ENCODE measurements around the gene LYPLA2. TPM values are rescaled to one million over a fixed set of nuclear protein-coding genes. Genes with fewer than 3 reads are reported as not detected.

The LYPLA2 gene
- polyA plus RNA-seq (2012; ENCODE audit: low read depth, missing spikeins) = 55.5 TPM

DNA sequence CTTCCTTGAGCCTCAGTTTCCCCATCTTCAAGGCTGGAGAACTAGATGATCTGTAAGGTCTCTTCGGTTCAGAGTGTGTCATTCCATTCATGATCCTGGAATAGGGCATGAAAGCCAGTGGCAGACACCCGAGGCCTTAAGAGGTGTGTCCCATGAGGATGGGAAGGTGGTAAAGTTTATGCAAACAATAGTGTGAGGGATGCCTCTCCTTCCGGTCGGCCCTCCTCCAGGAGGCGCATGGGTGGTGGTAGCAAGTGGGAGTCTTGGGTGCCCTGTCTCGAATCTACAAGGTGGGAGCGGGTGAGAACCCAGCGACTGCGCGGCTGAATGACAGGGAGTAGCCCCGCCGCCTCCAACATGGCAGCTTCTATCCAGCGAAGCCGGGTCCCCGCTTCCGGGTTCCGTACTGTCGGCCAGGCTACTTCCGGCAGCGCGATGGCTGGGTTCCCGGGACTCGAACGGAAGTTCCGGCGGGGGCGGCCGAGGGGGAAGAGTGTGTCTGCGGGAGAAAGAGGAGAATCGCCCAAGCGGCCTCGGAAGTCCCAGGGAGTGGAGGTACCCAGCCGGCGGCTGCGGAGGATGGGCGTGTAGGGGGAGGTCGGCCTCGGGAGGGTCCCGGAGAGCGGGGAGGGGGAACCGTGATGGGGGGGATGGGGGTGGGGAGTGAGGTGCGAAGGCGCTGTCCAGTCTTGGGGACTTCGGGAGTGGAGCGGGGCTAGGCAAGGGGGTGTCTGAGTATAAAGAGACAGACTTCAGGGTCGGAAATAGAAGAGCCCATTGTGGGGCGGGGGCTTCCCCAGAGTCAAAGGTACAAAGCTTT, at the start of gene LYPLA2:
LYPLA2 (plus strand) TSS at position 450 of the 820 bp plus-strand sequence. CDS start 1,538 bp downstream, outside the sequence.
- FAIRE-seq = peak; percentile 92

DNA sequence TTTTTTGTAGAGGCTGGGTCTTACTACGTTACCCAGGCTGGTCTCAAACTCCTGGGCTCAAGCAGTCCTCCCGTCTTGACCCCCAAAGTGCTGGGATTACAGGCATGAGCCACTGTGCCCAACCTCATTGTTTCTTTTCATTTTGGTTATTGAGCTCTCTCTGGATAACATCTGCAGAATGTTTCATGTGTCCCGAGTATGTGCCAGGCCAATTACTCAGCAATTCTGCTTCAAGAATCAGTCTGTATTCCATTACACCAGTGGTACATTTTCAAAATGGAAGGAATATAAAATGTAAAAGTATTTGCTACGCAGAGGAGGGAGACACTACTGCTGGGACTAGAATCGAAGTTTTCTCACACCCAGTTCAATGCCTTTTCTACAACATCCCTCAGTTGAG, 49.3 kb upstream of the LYPLA2 start:
- DNase-seq (ENCODE audit: insufficient read length, low spot score) (no peak), FAIRE-seq (no peak)
- TF ChIP-seq POLR2AphosphoS5 (IDR thresholded peaks at IDR 0.05; ENCODE audit: low read depth, low read length) (no peak), TAF1 (IDR thresholded peaks at IDR 0.05; ENCODE audit: low read depth, low read length) (no peak), SPI1 (IDR thresholded peaks at IDR 0.05; ENCODE audit: low read depth, low read length) (no peak), POU2F2 (IDR thresholded peaks at IDR 0.05; ENCODE audit: low read depth, low read length) (no peak), PAX5 (IDR thresholded peaks at IDR 0.05; ENCODE audit: insufficient read depth, low read length, severe bottlenecking) (no peak), POLR2A (IDR thresholded peaks at IDR 0.05; ENCODE audit: low read depth, low read length) (no peak)

More for the DNA sequence above, at the start of gene LYPLA2:
- TF ChIP-seq TAF1 (IDR thresholded peaks at IDR 0.05; ENCODE audit: low read depth, low read length) = peak; percentile 46; the same call in 1 of the 2 replicates
- TF ChIP-seq POLR2A (IDR thresholded peaks at IDR 0.05; ENCODE audit: low read depth, low read length) = peak; percentile 77
- no peak; the same call in 1 of the 2 replicates for TF ChIP-seq SPI1 (IDR thresholded peaks at IDR 0.05; ENCODE audit: low read depth, low read length)
- peak; percentile 9; the same call in 1 of the 2 replicates for TF ChIP-seq POU2F2 (IDR thresholded peaks at IDR 0.05; ENCODE audit: low read depth, low read length)
- peak; percentile 85 for TF ChIP-seq POLR2AphosphoS5 (IDR thresholded peaks at IDR 0.05; ENCODE audit: low read depth, low read length)
- no peak for TF ChIP-seq PAX5 (IDR thresholded peaks at IDR 0.05; ENCODE audit: insufficient read depth, low read length, severe bottlenecking)
- DNase-seq (ENCODE audit: insufficient read length, low spot score) = peak; percentile 92

DNA sequence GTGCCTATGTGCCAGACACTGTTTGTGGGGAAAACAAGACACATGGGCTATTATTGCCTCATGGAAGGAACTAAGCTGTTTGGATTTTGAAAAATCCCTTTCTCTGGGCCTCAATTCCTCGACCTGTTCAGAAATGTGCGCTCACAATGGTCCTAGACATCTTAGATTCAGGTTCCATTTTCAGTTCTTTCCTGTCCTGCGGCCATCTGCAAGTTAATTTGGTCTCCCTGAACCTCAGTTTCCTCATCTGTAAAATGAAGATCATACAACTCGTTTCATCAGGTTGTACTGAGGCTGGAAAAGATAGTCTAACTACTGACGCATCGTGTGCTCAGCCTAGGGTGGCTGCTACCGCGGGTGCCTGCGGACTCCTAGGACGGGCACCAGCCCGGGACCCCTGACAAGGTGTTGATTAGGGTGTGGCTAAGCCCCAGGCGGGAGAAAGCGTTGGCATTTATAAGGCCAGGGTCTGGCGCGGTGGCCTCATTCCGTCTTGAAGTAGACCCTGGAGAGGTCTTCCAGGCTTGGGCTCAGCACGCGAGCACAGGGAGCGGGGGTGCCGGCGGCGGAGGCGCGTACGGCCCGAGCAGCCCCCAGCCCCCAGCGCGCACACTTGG, 48.2 kb upstream of the LYPLA2 start:
- FAIRE-seq = no peak
- no peak for TF ChIP-seq PAX5 (IDR thresholded peaks at IDR 0.05; ENCODE audit: insufficient read depth, low read length, severe bottlenecking)
- no peak for TF ChIP-seq POLR2A (IDR thresholded peaks at IDR 0.05; ENCODE audit: low read depth, low read length)
- no peak for DNase-seq (ENCODE audit: insufficient read length, low spot score)

DNA sequence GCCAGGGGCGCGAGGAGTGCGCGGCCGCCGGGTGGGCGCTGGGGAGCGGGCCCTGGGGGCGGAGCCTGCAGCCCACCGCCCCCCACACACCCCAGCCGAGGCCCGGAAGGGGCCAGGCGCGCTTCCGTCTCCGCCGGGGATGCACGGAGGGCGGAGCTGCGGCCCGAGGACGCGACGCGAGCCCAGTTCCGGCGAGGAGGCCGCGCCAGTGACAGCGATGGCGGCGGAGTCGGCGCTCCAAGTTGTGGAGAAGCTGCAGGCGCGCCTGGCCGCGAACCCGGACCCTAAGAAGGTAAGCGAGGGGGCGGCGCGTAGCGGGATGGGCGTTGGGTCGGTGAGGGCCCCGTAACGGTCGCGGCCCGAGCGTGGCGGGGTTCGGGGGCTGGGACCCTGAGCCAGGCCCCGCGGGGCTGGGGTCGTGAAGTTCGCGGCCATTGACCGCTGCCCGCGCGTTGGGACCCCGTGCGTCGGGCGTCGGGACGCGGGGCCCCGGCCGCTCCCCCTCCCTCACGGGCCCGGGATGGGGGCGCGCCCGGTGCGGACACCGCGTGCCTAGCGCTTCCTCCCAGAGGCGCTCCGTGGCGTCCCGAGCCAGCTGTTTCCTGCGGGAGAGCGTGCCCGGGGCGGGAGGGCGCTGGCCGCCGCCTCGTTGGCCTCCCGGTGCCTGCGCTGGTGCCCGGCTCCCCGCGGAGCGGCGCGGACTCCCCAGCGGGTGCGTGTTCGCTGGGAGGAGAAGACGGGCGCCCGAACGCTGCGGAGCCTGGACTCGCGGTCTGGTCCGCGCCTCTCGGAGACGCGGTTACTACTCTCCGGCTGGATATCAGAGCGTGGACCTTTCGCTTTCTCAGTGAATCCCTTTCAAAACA, 47.4 kb upstream of the LYPLA2 start, which contains the start of gene ELOA:
ELOA (plus strand) TSS at position 185 of the 866 bp plus-strand sequence; CDS start at position 218, 33 bp downstream.
- FAIRE-seq (peak; percentile 98), DNase-seq (ENCODE audit: insufficient read length, low spot score) (peak; percentile 90)
- TF ChIP-seq POU2F2 (IDR thresholded peaks at IDR 0.05; ENCODE audit: low read depth, low read length) = no peak
- TF ChIP-seq PAX5 (IDR thresholded peaks at IDR 0.05; ENCODE audit: insufficient read depth, low read length, severe bottlenecking) = no peak
- TF ChIP-seq POLR2A (IDR thresholded peaks at IDR 0.05; ENCODE audit: low read depth, low read length) = peak; percentile 93
- TF ChIP-seq POLR2AphosphoS5 (IDR thresholded peaks at IDR 0.05; ENCODE audit: low read depth, low read length) = peak; percentile 88; the same call in 1 of the 2 replicates
- TF ChIP-seq TAF1 (IDR thresholded peaks at IDR 0.05; ENCODE audit: low read depth, low read length) = peak; percentile 84
- TF ChIP-seq SPI1 (IDR thresholded peaks at IDR 0.05; ENCODE audit: low read depth, low read length) = peak; percentile 16; the same call in 1 of the 2 replicates

DNA sequence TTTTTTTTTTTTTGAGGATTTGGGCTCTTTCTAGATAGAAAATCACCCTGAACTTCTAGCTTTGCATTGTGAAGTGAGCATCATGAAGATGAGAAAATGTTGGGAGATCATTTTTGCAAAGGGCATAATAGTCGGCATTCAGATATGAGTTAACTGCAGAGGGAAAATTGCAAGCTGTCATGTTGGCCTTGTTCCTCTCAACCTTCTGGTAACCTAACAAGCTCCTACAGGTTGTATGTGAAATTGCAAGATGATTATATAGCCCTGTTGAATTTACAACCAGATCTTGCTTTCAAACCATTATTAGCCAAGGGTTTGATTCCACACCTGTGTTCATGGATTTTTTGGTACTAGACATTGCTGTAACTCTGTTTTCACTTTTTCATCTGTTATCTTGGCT, 45.4 kb upstream of the LYPLA2 start:
- DNase-seq (ENCODE audit: insufficient read length, low spot score) = peak; percentile 47
- TF ChIP-seq POU2F2 (IDR thresholded peaks at IDR 0.05; ENCODE audit: low read depth, low read length) (no peak), SPI1 (IDR thresholded peaks at IDR 0.05; ENCODE audit: low read depth, low read length) (0 out of 2 replicates have a peak, but pooled peaks have one; percentile 23)
- peak; percentile 89 for FAIRE-seq

DNA sequence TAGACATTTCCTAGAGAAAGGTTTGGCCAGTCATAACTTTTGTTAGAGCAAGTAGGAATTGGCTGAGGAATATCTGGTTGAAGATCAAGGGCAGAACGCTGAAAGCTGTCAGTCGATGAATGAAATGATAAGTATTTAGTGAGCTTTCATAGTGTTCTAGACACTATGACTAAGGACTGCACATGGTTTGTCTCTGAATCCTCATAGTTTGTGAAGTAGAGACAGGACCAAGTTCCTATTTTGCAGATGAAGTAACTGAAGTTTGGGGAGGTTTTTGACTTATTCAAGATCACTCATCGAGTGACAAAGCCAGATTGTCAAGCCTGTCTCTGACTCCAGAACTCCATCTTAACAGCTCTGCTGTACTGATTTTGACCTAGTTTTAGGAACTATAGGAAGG, 42.9 kb upstream of the LYPLA2 start:
- DNase-seq (ENCODE audit: insufficient read length, low spot score) = no peak
- TF ChIP-seq TAF1 (IDR thresholded peaks at IDR 0.05; ENCODE audit: low read depth, low read length) (no peak), SPI1 (IDR thresholded peaks at IDR 0.05; ENCODE audit: low read depth, low read length) (no peak), POLR2AphosphoS5 (IDR thresholded peaks at IDR 0.05; ENCODE audit: low read depth, low read length) (no peak), PAX5 (IDR thresholded peaks at IDR 0.05; ENCODE audit: insufficient read depth, low read length, severe bottlenecking) (no peak), POU2F2 (IDR thresholded peaks at IDR 0.05; ENCODE audit: low read depth, low read length) (no peak), POLR2A (IDR thresholded peaks at IDR 0.05; ENCODE audit: low read depth, low read length) (no peak)
- FAIRE-seq = no peak

- FAIRE-seq (no peak), DNase-seq (ENCODE audit: insufficient read length, low spot score) (no peak)
- TF ChIP-seq TAF1 (IDR thresholded peaks at IDR 0.05; ENCODE audit: low read depth, low read length) = no peak
- no peak for TF ChIP-seq POU2F2 (IDR thresholded peaks at IDR 0.05; ENCODE audit: low read depth, low read length)
- no peak for TF ChIP-seq PAX5 (IDR thresholded peaks at IDR 0.05; ENCODE audit: insufficient read depth, low read length, severe bottlenecking)
- TF ChIP-seq POLR2A (IDR thresholded peaks at IDR 0.05; ENCODE audit: low read depth, low read length) = no peak
- no peak for TF ChIP-seq SPI1 (IDR thresholded peaks at IDR 0.05; ENCODE audit: low read depth, low read length)
- no peak for TF ChIP-seq POLR2AphosphoS5 (IDR thresholded peaks at IDR 0.05; ENCODE audit: low read depth, low read length)
Measured at GRCh38 chr1:23751050-23751814, 39.7 kb upstream of the LYPLA2 start.

GRCh38 chr1:23751815-23752200, 39.1 kb upstream of the LYPLA2 start:
- no peak for FAIRE-seq
- no peak for DNase-seq (ENCODE audit: insufficient read length, low spot score)
- no peak for TF ChIP-seq SPI1 (IDR thresholded peaks at IDR 0.05; ENCODE audit: low read depth, low read length)
- TF ChIP-seq TAF1 (IDR thresholded peaks at IDR 0.05; ENCODE audit: low read depth, low read length) = no peak
- TF ChIP-seq PAX5 (IDR thresholded peaks at IDR 0.05; ENCODE audit: insufficient read depth, low read length, severe bottlenecking) = no peak
- TF ChIP-seq POLR2A (IDR thresholded peaks at IDR 0.05; ENCODE audit: low read depth, low read length) = no peak
- no peak for TF ChIP-seq POU2F2 (IDR thresholded peaks at IDR 0.05; ENCODE audit: low read depth, low read length)
- no peak for TF ChIP-seq POLR2AphosphoS5 (IDR thresholded peaks at IDR 0.05; ENCODE audit: low read depth, low read length)
